Endothelial cell of umbilical vein (primary cell): ENCODE data around the gene FAM168A. TPM values are rescaled to one million over a fixed set of nuclear protein-coding genes. Genes with fewer than 3 reads are reported as not detected.

ENCODE experiments used
- BruUV-seq: library from RNA; stranded (reverse); fragments of 400-500 nt; replicated peaks from 2 replicates; lab custom pipeline; 2021; lab: Mats Ljungman, UMichigan
- CTCF ChIA-PET: fragments of 300-600, 350-600 bp; sonication (Branson Sonifier 250); formaldehyde crosslinking; loops from one replicate; lab custom pipeline; 2021; ENCODE audit warnings: antibody characterized with exemption, inconsistent platforms; lab: Charles Lee
- POLR2A ChIA-PET: fragments of 300-600, 350-600 bp; sonication (Branson Sonifier 250); formaldehyde crosslinking; loops from one replicate; lab custom pipeline; 2021; ENCODE audit warnings: antibody characterized with exemption, inconsistent platforms; lab: Charles Lee
- DNase-seq: peaks from one replicate; pipeline ENCODE4 v3.0.0-alpha.2; 2011; ENCODE audit warnings: low read depth, low spot score
- FAIRE-seq: peaks from 2 replicates; lab custom pipeline; 2011; peaks lifted over from hg19 to GRCh38; lab: Jason Lieb, UNC
- H2AFZ ChIP-seq: 2 replicates; pipeline ENCODE4 v1.6.0; 2012; ENCODE audit warnings: low read depth, low read length, control low read depth, inconsistent platforms
- H3K27ac ChIP-seq: 2 replicates; pipeline ENCODE4 v1.5.1; 2011; ENCODE audit warnings: low read depth, mild to moderate bottlenecking, control low read depth, low read length, moderate library complexity; ENCODE audit not compliant: insufficient read depth
- H3K27me3 ChIP-seq, 2 experiments: 2 replicates each; pipeline versions ENCODE4 v1.6.0 to v1.6.1; 2011; ENCODE audit warnings: low read length in 2 of 2, mixed read lengths in 1 of 2; ENCODE audit not compliant: control insufficient read depth in 2 of 2, insufficient read depth in 2 of 2
- H3K36me3 ChIP-seq, 2 experiments: 2 replicates in 1 of 2; 3 replicates in 1 of 2; pipeline ENCODE4 v1.5.1; 2011; ENCODE audit warnings: low read length in 2 of 2, mild to moderate bottlenecking in 1 of 2, moderate library complexity in 1 of 2; ENCODE audit not compliant: control insufficient read depth in 2 of 2, insufficient read depth in 2 of 2; ENCODE audit errors: extremely low read depth in 1 of 2
- H3K4me1 ChIP-seq: 3 replicates; pipeline ENCODE4 v1.5.1; 2011; ENCODE audit warnings: mild to moderate bottlenecking, low read length; ENCODE audit not compliant: control insufficient read depth, insufficient read depth; ENCODE audit errors: extremely low read depth
- H3K4me2 ChIP-seq: 2 replicates; pipeline ENCODE4 v1.6.1; 2011; ENCODE audit warnings: low read length, control low read depth, mixed read lengths; ENCODE audit not compliant: insufficient read depth
- H3K4me3 ChIP-seq, 3 experiments: fragments of 200-600 bp in 1 of 3; sonication (generic), shearing (Covaris generic) in 1 of 3; replicated peaks in 1 of 3; 2 replicates each; pipeline ENCODE4 v1.5.1; 2011 to 2016; ENCODE audit warnings: control low read depth in 3 of 3, low read length in 3 of 3, mild to moderate bottlenecking in 2 of 3, inconsistent platforms in 1 of 3, low read depth in 1 of 3, moderate library complexity in 1 of 3; ENCODE audit not compliant: insufficient read depth in 1 of 3
- H3K79me2 ChIP-seq: 2 replicates; pipeline ENCODE4 v1.6.0; 2012; ENCODE audit warnings: low read length, inconsistent platforms; ENCODE audit not compliant: control insufficient read depth, insufficient read depth
- H3K9ac ChIP-seq: replicated peaks from 2 replicates; pipeline ENCODE3; 2011; ENCODE audit warnings: low read length, control low read depth; ENCODE audit not compliant: insufficient read depth; ENCODE audit errors: extremely low read depth
- H3K9me1 ChIP-seq: replicated peaks from 3 replicates; pipeline ENCODE4 v1.6.0; 2011; ENCODE audit warnings: mild to moderate bottlenecking, low read length; ENCODE audit not compliant: control insufficient read depth, insufficient read depth; ENCODE audit errors: extremely low read depth
- H3K9me3 ChIP-seq: replicated peaks from 2 replicates; pipeline ENCODE4 v1.5.1; 2012; ENCODE audit warnings: low read length, inconsistent platforms; ENCODE audit not compliant: control insufficient read depth, insufficient read depth
- H4K20me1 ChIP-seq: replicated peaks from 2 replicates; pipeline ENCODE3; 2011; ENCODE audit warnings: mild to moderate bottlenecking, low read length; ENCODE audit not compliant: control insufficient read depth, insufficient read depth; ENCODE audit errors: extremely low read depth
- CTCF ChIP-seq, 2 donors: IDR thresholded peaks; 1 replicate in 1 of 2; 2 replicates in 1 of 2; pipeline ENCODE4 v1.5.1; 2011; ENCODE audit warnings: low read length in 2 of 2, mild to moderate bottlenecking in 2 of 2, moderate library complexity in 2 of 2, control low read depth in 1 of 2, inconsistent platforms in 1 of 2, low read depth in 1 of 2; ENCODE audit not compliant: insufficient read depth in 1 of 2; ENCODE audit errors: extremely low read depth in 1 of 2
- FOS ChIP-seq: IDR thresholded peaks from 2 replicates; pipeline ENCODE4 v1.6.1; 2011; ENCODE audit warnings: mild to moderate bottlenecking, low read length, moderate library complexity, borderline replicate concordance; ENCODE audit not compliant: insufficient read depth
- GATA2 ChIP-seq: IDR thresholded peaks from 2 replicates; pipeline ENCODE4 v1.7.0; 2011; ENCODE audit warnings: low read depth, mild to moderate bottlenecking, moderate library complexity, mixed read lengths, low read length; ENCODE audit not compliant: insufficient read length, insufficient read depth
- JUN ChIP-seq: IDR thresholded peaks from 2 replicates; pipeline ENCODE4 v1.6.1; 2011; ENCODE audit warnings: borderline replicate concordance, low read depth; ENCODE audit not compliant: insufficient read length, insufficient read depth
- MAX ChIP-seq: IDR thresholded peaks from 2 replicates; pipeline ENCODE4 v1.6.1; 2011; ENCODE audit not compliant: insufficient read depth, insufficient read length
- MYC ChIP-seq: IDR thresholded peaks from one replicate; pipeline ENCODE4 v1.6.1; 2011; ENCODE audit warnings: mild to moderate bottlenecking, low read depth, low read length
- POLR2A ChIP-seq: IDR thresholded peaks from 2 replicates; pipeline ENCODE4 v1.6.1; 2012; ENCODE audit warnings: low read depth, mild to moderate bottlenecking, control low read depth, low read length
- POLR2AphosphoS5 ChIP-seq: IDR thresholded peaks from 2 replicates; pipeline ENCODE4 v1.6.1; 2012; ENCODE audit warnings: low read depth, mild to moderate bottlenecking, control low read depth, low read length, moderate library complexity; ENCODE audit not compliant: insufficient read depth
- dilution Hi-C: fragments of 300-500 bp; cut with MboI; formaldehyde crosslinking; loops from one replicate; pipeline ENCODE4 v1.15.0; 2019; ENCODE audit warnings: low sequenced_read_pairs; ENCODE audit not compliant: extremely low pct_ligation_motif_present
- intact Hi-C: fragments of 100-400 bp; cut with micrococcal nuclease; formaldehyde crosslinking; loops from one replicate; pipeline ENCODE4 v1.10.0; 2022
- polyA plus RNA-seq, 4 experiments: library from polyadenylated mRNA; depleted of rRNA in 3 of 4; stranded (reverse) in 3 of 4; unstranded in 1 of 4; fragments of >200 nt; gene quantifications; 2 replicates each; pipeline versions ENCODE4 v1.2.1 to v1.2.3, GENCODE V29; 2011 to 2012; ENCODE audit warnings: missing spikeins in 1 of 4
- total RNA-seq: library from RNA; stranded (reverse); gene quantifications from 2 replicates; pipeline ENCODE4 v1.2.3, GENCODE V29; 2021

FAM168A gene
- total and polyA plus RNA-seq, 2 donors (not counting 3 experiments of a cell fraction or from before 2014, with no cell fraction given), result 17.0 to 20.5 TPM

GRCh38 chr11:73506038-73506437 lies 91.9 kb downstream of the FAM168A start:
- Histone ChIP-seq H3K9me3 (no peaks in the 10 kb centered on the region), H3K4me2 (no peak overlapping the region), H3K9me1 (no peaks in the 10 kb centered on the region), H3K9ac (no peak overlapping the region), H3K27ac (no peak overlapping the region), H3K4me3 (no peak overlapping the region), H2AFZ (no peak overlapping the region), H3K27me3 (no peaks in the 10 kb centered on the region), H3K79me2 (no peaks in the 10 kb centered on the region), H3K36me3 (no peaks in the 10 kb centered on the region), H3K4me1 (no peaks in the 10 kb centered on the region), H4K20me1 (no peaks in the 10 kb centered on the region)
- ChIA-PET POLR2A (interaction anchor here (0.5 kb wide), 1 partner anchor 1416 kb away, joined by 4 read pairs; no protein-coding TSS in a partner anchor), CTCF (interaction anchor here (2.0 to 2.8 kb wide), 2 partner anchors 11 to 26 kb away, joined by 6 to 11 read pairs; no protein-coding TSS in a partner anchor)
- no TSS peak for BruUV-seq
- intact Hi-C loops (no loop called here), dilution Hi-C loops (no loop called here)
- TF ChIP-seq FOS, result no peak
- no peak for TF ChIP-seq POLR2AphosphoS5
- TF ChIP-seq MYC, result no peak
- TF ChIP-seq POLR2A, result no peak
- TF ChIP-seq JUN, result no peak
- no peak for TF ChIP-seq CTCF (IDR thresholded peaks at IDR 0.05; ENCODE audit: extremely low read depth in 1 of 2, insufficient read depth in 1 of 2, low read depth in 1 of 2, low read length in 2 of 2)
- TF ChIP-seq MAX, result no peak
- TF ChIP-seq GATA2, result no peak
- DNase-seq, result no peak
- no peak for FAIRE-seq
